Mesodermal cell (in vitro differentiated cells): ENCODE results near the gene RRAS.
"Not testable (repeated sequence)": the region's sequence is repeated elsewhere in the genome, so short reads cannot be mapped to it uniquely, and the experiment has no call there.

Source experiments
- H3K27ac ChIP-seq: 2 replicates; pipeline ENCODE4 v1.7.0; 2013; ENCODE audit warnings: mild to moderate bottlenecking, low read depth, low read length, moderate library complexity; ENCODE audit not compliant: severe bottlenecking
- H3K36me3 ChIP-seq: 2 replicates; pipeline ENCODE4 v1.7.1; 2013; ENCODE audit warnings: mild to moderate bottlenecking, low read length, moderate library complexity; ENCODE audit not compliant: control insufficient read depth, insufficient read depth
- H3K4me1 ChIP-seq: one replicate; pipeline ENCODE4 v1.7.1; 2013; ENCODE audit warnings: mild to moderate bottlenecking, low read length; ENCODE audit not compliant: insufficient read depth, control insufficient read depth, poor library complexity, severe bottlenecking
- H3K4me3 ChIP-seq: 2 replicates; pipeline ENCODE4 v1.7.0; 2013; ENCODE audit warnings: low read length, control low read depth, mild to moderate bottlenecking; ENCODE audit not compliant: insufficient read depth, poor library complexity, severe bottlenecking; ENCODE audit errors: extremely low read depth
- H3K9me3 ChIP-seq: 2 replicates; pipeline ENCODE4 v1.7.1; 2013; ENCODE audit warnings: mild to moderate bottlenecking, low read length, moderate library complexity; ENCODE audit not compliant: control insufficient read depth
- WGBS, 2 experiments: methylation state at CpG; one replicate each; pipeline ENCODE4 v1.1.5; 2013; ENCODE audit warnings: missing lambda C conversion rate in 2 of 2; ENCODE audit not compliant: insufficient coverage in 2 of 2; 5-methylcytosine and 5-hydroxymethylcytosine counted together

The RRAS gene

GRCh38 chr19:49624967-49625910 lies 14.7 kb downstream of the RRAS start:
- Histone ChIP-seq H3K4me1 (no peaks in the 10 kb centered on the region), H3K27ac (no peak overlapping the region), H3K9me3 (no peaks in the 10 kb centered on the region), H3K36me3 (peaks cover 61% of the 10 kb centered on the region), H3K4me3 (no peak overlapping the region)
- 94 to 95% methylated on average over 17 to 19 of the region's 27 CpGs for WGBS, 2 experiments

GRCh38 chr19:49617860-49618259 lies 22.1 kb downstream of the RRAS start:
- WGBS, 2 experiments = 94 to 96% methylated on average over 13 of the region's 13 CpGs
- Histone ChIP-seq H3K4me1 (peaks cover 13% of the 10 kb centered on the region), H3K36me3 (peaks cover 90% of the 10 kb centered on the region)
- H3K4me3 ChIP-seq, H3K27ac ChIP-seq, H3K9me3 ChIP-seq: not testable (repeated sequence)

GRCh38 chr19:49616945-49617344 lies 23.0 kb downstream of the RRAS start:
- Histone ChIP-seq H3K9me3 (no peaks in the 10 kb centered on the region), H3K4me1 (peaks cover 13% of the 10 kb centered on the region), H3K36me3 (peaks cover 91% of the 10 kb centered on the region), H3K4me3 (no peak overlapping the region), H3K27ac (no peak overlapping the region)
- WGBS, 2 experiments = 85 to 100% methylated on average over 4 to 5 of the region's 7 CpGs

DNA sequence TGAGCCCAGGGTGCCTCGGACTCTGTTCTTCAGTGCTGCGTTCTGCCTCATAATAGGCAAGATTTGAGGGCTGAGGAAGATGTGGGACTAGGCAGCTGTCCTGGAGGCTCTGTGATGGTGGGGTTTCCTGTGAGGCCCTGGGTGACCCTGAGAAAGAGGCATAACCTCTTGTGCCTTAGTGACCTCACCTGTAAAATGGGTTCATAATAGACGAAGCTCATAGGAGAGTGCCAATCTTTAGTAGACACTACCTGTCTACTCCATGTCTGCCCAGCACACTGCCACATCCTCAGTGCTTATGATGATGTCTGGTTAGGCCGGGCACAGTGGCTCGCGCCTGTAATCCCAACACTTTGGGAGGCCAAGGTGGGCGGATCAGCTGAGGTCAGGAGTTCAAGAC lies 23.4 kb downstream of the RRAS start:
- H3K36me3 ChIP-seq = peaks cover 87% of the 10 kb centered on the region
- no peaks in the 10 kb centered on the region for H3K9me3 ChIP-seq
- 94 to 95% methylated on average over 6 to 7 of the region's 7 CpGs for WGBS, 2 experiments
- no peak overlapping the region for H3K4me3 ChIP-seq
- H3K27ac ChIP-seq = no peak overlapping the region
- peaks cover 13% of the 10 kb centered on the region for H3K4me1 ChIP-seq

DNA sequence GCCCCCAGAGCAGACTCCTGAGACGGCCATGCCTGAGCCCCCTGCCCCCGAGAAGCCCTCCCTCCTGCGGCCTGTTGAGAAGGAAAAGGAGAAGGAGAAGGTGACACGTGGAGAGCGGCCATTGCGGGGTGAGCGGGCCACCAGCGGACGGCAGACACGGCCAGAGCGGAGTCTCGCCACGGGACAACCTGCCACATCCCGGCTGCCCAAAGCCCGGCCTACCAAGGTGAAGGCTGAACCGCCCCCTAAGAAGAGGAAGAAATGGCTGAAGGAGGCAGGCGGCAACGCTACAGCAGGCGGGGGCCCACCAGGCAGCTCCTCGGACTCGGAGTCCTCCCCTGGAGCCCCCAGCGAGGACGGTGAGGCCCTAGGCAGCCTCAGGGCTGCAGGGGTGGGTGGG lies 24.1 kb downstream of the RRAS start:
- H3K9me3 ChIP-seq = no peaks in the 10 kb centered on the region
- H3K4me3 ChIP-seq = no peak overlapping the region
- H3K36me3 ChIP-seq = peaks cover 87% of the 10 kb centered on the region
- H3K27ac ChIP-seq = no peak overlapping the region
- H3K4me1 ChIP-seq = peaks cover 13% of the 10 kb centered on the region
- 96 to 97% methylated on average over 22 to 23 of the region's 23 CpGs for WGBS, 2 experiments

- peaks cover 88% of the 10 kb centered on the region for H3K36me3 ChIP-seq
- no peak overlapping the region for H3K4me3 ChIP-seq
- H3K4me1 ChIP-seq = peaks cover 13% of the 10 kb centered on the region
- no peaks in the 10 kb centered on the region for H3K9me3 ChIP-seq
- 91 to 95% methylated on average over 15 to 16 of the region's 19 CpGs for WGBS, 2 experiments
- peak overlapping the region; percentile 51 for H3K27ac ChIP-seq
These were observed 25.7 kb downstream of the RRAS start for GRCh38 chr19:49614096-49614833.

DNA sequence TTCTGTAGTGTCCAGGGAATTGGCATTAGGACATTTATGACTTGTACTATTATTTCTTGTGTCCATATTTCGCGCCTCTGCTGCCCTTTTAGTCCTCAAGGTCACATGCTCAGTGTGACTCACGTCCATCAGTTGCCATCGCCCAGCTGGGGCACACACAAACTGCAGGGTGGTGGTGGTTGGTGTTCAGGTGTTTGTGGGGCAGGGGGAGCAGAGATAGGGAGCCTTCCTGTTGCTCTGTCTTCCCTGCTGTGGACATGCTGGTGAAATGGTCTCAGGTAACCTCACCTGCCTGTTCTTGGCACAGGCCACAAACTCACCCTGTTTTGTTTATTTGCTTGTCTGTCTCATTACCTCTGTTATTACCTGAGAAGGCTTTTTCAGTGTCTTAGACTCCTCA lies 26.6 kb downstream of the RRAS start:
- Histone ChIP-seq H3K4me3 (no peak overlapping the region), H3K9me3 (no peaks in the 10 kb centered on the region), H3K4me1 (peaks cover 13% of the 10 kb centered on the region), H3K36me3 (peaks cover 89% of the 10 kb centered on the region), H3K27ac (peak overlapping the region; percentile 51)
- WGBS, 2 experiments = 100% methylated on average over 4 of the region's 4 CpGs

DNA sequence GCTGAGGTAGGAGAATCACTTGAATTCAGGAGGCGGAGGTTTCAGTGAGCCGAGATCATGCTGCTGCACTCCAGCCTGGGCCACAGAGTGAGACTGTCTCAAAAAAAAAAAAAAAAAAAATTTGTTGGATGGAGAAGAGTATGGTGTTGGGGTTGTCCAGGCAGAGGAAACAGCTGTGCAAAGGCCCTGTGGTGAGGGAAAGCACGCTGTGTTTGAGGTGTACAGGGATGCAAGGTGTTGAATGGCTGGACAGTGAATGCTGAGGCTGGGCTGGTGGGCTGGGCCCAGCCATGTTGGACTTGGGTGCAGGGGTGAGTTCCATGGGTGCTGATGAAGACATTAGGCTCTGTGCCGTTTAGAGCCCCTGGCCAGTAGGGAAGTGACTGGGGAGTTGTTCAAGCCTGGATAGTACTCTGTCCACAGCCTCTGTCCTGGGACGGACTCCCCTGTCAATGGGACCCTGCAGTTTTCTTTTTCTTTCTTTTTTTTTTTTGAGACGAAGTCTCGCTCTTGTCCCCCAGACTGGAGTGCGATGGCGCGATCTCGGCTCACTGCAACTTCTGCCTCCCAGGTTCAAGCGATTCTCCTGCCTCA lies 30.3 kb downstream of the RRAS start:
- 94 to 97% methylated on average over 6 to 11 of the region's 12 CpGs for WGBS, 2 experiments
- Histone ChIP-seq H3K9me3 (no peaks in the 10 kb centered on the region), H3K4me3 (no peak overlapping the region), H3K27ac (no peak overlapping the region), H3K36me3 (peaks cover 87% of the 10 kb centered on the region), H3K4me1 (peaks cover 13% of the 10 kb centered on the region)

- no peaks in the 10 kb centered on the region for H3K9me3 ChIP-seq
- WGBS, 2 experiments = 98 to 100% methylated on average over 7 of the region's 7 CpGs
- H3K4me3 ChIP-seq = no peak overlapping the region
- H3K36me3 ChIP-seq = peaks cover 96% of the 10 kb centered on the region
- no peaks in the 10 kb centered on the region for H3K4me1 ChIP-seq
- no peak overlapping the region for H3K27ac ChIP-seq
These were observed 34.3 kb downstream of the RRAS start for GRCh38 chr19:49605605-49606004.

DNA sequence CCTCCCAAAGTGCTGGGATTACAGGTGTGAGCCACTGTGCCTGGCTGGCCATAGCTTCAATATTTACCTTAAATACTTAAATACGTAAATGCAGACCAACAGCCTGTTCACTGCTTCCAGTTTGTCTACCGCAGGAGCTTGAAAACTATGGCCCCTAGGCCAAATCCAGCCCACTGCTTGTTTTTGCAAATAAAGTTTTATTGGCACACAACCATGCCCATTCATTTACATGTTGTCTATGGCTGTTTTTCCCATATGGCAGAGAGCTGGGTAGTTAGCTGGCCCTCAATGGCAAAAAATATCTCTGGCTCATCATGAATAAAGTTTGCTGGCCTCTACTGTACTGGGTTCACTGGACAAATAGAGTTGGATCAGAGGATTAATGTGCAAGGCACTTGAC lies 37.1 kb downstream of the RRAS start:
- Histone ChIP-seq H3K4me1 (no peaks in the 10 kb centered on the region), H3K4me3 (no peak overlapping the region), H3K9me3 (no peaks in the 10 kb centered on the region), H3K27ac (no peak overlapping the region), H3K36me3 (peaks cover 93% of the 10 kb centered on the region)
- 95 to 100% methylated on average over 2 of the region's 2 CpGs for WGBS, 2 experiments
